MCF 10A (cell line): ENCODE measurements around the gene GOLGA5. TPM values are rescaled to one million over a fixed set of nuclear protein-coding genes. Genes with fewer than 3 reads are reported as not detected.

Experiments
- BruUV-seq: library from RNA; stranded (reverse); fragments of 400-500 nt; replicated peaks from 2 replicates; lab custom pipeline; 2021; lab: Mats Ljungman, UMichigan
- CTCF ChIA-PET: fragments of 300-600 bp; sonication (Branson Sonifier 250); formaldehyde crosslinking; extraction: SDS; loops from one replicate; lab custom pipeline; 2021; ENCODE audit warnings: antibody characterized with exemption, inconsistent platforms; lab: Yijun Ruan, JAX
- POLR2A ChIA-PET: fragments of 300-600, 350-650 bp; sonication (Branson Sonifier 250); formaldehyde crosslinking; extraction: SDS; loops from one replicate; lab custom pipeline; 2020; ENCODE audit warnings: antibody characterized with exemption, inconsistent platforms; lab: Yijun Ruan, JAX
- DNase-seq: peaks from one replicate; pipeline ENCODE4 v3.0.0-alpha.2; 2018; ENCODE audit not compliant: unreplicated experiment
- H3K27ac Mint-ChIP-seq: one replicate; pipeline ENCODE4 v1.8.0; 2022; ENCODE audit warnings: mild to moderate bottlenecking, low read depth, mixed read lengths; ENCODE audit not compliant: unreplicated experiment
- H3K27me3 Mint-ChIP-seq: one replicate; pipeline ENCODE4 v1.8.0; 2022; ENCODE audit warnings: mixed read lengths; ENCODE audit not compliant: insufficient read depth, unreplicated experiment
- H3K36me3 Mint-ChIP-seq: one replicate; pipeline ENCODE4 v1.8.0; 2022; ENCODE audit warnings: mild to moderate bottlenecking, moderate library complexity, mixed read lengths; ENCODE audit not compliant: insufficient read depth, unreplicated experiment
- H3K4me1 Mint-ChIP-seq: one replicate; pipeline ENCODE4 v1.8.0; 2022; ENCODE audit warnings: mixed read lengths; ENCODE audit not compliant: insufficient read depth, unreplicated experiment
- H3K4me3 Mint-ChIP-seq: one replicate; pipeline ENCODE4 v1.8.0; 2022; ENCODE audit warnings: mild to moderate bottlenecking, moderate library complexity, mixed read lengths; ENCODE audit not compliant: unreplicated experiment
- H3K9me3 Mint-ChIP-seq: one replicate; pipeline ENCODE4 v1.8.0; 2022; ENCODE audit warnings: mixed read lengths; ENCODE audit not compliant: unreplicated experiment
- CTCF ChIP-seq: fragments of 200-600 bp; IDR thresholded peaks from one replicate; pipeline ENCODE4 v1.8.0; 2022; ENCODE audit warnings: antibody characterized with exemption, mild to moderate bottlenecking; ENCODE audit not compliant: unreplicated experiment
- intact Hi-C: fragments of 100-400 bp; cut with micrococcal nuclease; formaldehyde crosslinking; loops from 2 replicates; pipeline ENCODE4 v1.14.1; 2022
- total RNA-seq: library from RNA; stranded (reverse); gene quantifications from 2 replicates; pipeline ENCODE4 v1.2.3, GENCODE V29; 2022

GOLGA5 gene
- total RNA-seq, 1 experiment from 2014 or later = 64.8 TPM

GRCh38 chr14:92800525-92800924 lies 6.4 kb downstream of the GOLGA5 start:
- Mint-ChIP-seq H3K27ac (no peak overlapping the region), H3K27me3 (no peaks in the 10 kb centered on the region), H3K9me3 (no peaks in the 10 kb centered on the region), H3K4me3 (no peak overlapping the region), H3K36me3 (peaks cover 61% of the 10 kb centered on the region), H3K4me1 (peaks cover 27% of the 10 kb centered on the region)
- intact Hi-C loops = no loop called here
- BruUV-seq = no TSS peak
- DNase-seq = no peak
- no peak for TF ChIP-seq CTCF
- CTCF ChIA-PET = no interaction called here
- POLR2A ChIA-PET = interaction anchor here (1.1 to 1.7 kb wide), 3 partner anchors 9 to 384 kb away, joined by 3 to 5 read pairs (median 4); no protein-coding TSS in a partner anchor

- Mint-ChIP-seq H3K9me3 (no peaks in the 10 kb centered on the region), H3K27ac (no peak overlapping the region), H3K4me3 (no peak overlapping the region), H3K27me3 (no peaks in the 10 kb centered on the region), H3K4me1 (peaks cover 27% of the 10 kb centered on the region), H3K36me3 (peaks cover 73% of the 10 kb centered on the region)
- intact Hi-C loops = no loop called here
- POLR2A ChIA-PET = interaction anchor here (1.7 kb wide), 1 partner anchor 10 kb away, joined by 4 read pairs; no protein-coding TSS in a partner anchor
- DNase-seq = no peak
- no peak for TF ChIP-seq CTCF
- BruUV-seq = no TSS peak
- CTCF ChIA-PET = interaction anchor here (0.6 kb wide), 1 partner anchor 377 kb away, joined by 3 read pairs; no protein-coding TSS in a partner anchor
Observed at GRCh38 chr14:92801917-92802316, 7.8 kb downstream of the GOLGA5 start.

- H3K4me1 Mint-ChIP-seq = peaks cover 25% of the 10 kb centered on the region
- H3K36me3 Mint-ChIP-seq = peaks cover 74% of the 10 kb centered on the region
- H3K27me3 Mint-ChIP-seq = no peaks in the 10 kb centered on the region
- no peaks in the 10 kb centered on the region for H3K9me3 Mint-ChIP-seq
- no peak for TF ChIP-seq CTCF
- H3K4me3 Mint-ChIP-seq = no peak overlapping the region
- ChIA-PET POLR2A (no interaction called here), CTCF (no interaction called here)
- no peak for DNase-seq
- intact Hi-C loops = no loop called here
- H3K27ac Mint-ChIP-seq = no peak overlapping the region
- no TSS peak for BruUV-seq
Observed at GRCh38 chr14:92802678-92803077, 8.6 kb downstream of the GOLGA5 start.

- Mint-ChIP-seq H3K27ac (no peak overlapping the region), H3K4me3 (no peak overlapping the region), H3K9me3 (no peaks in the 10 kb centered on the region), H3K36me3 (peaks cover 50% of the 10 kb centered on the region), H3K4me1 (no peaks in the 10 kb centered on the region), H3K27me3 (no peaks in the 10 kb centered on the region)
- CTCF ChIA-PET = no interaction called here
- no TSS peak for BruUV-seq
- DNase-seq = no peak
- POLR2A ChIA-PET = no interaction called here
- no peak for TF ChIP-seq CTCF
- intact Hi-C loops = no loop called here
Observed at GRCh38 chr14:92813201-92813600, 19.1 kb downstream of the GOLGA5 start.
